Mesenchymal stem cell (in vitro differentiated cells and primary cell): ENCODE measurements around the gene TMPO.
"Not testable (repeated sequence)": the region's sequence is repeated elsewhere in the genome, so short reads cannot be mapped to it uniquely, and the experiment has no call there.

Experiments used
- DNase-seq: peaks from one replicate; pipeline ENCODE4 v3.0.0-alpha.2; 2013
- H2AFZ ChIP-seq: one replicate; pipeline ENCODE4 v1.6.1; 2013; ENCODE audit warnings: low read depth, mild to moderate bottlenecking, control low read depth, inconsistent platforms, low read length, moderate library complexity
- H2AK5ac ChIP-seq: 2 replicates; pipeline ENCODE4 v1.6.1; 2013; ENCODE audit warnings: low read length, moderate library complexity, mild to moderate bottlenecking, inconsistent platforms; ENCODE audit not compliant: severe bottlenecking
- H2BK120ac ChIP-seq: one replicate; pipeline ENCODE4 v1.6.1; 2013; ENCODE audit warnings: low read depth, mild to moderate bottlenecking, inconsistent platforms, low read length, moderate library complexity
- H2BK12ac ChIP-seq, 2 experiments: one replicate each; pipeline ENCODE4 v1.6.1; 2013; ENCODE audit warnings: inconsistent platforms in 2 of 2, low read length in 2 of 2, mild to moderate bottlenecking in 2 of 2, moderate library complexity in 2 of 2, control low read depth in 1 of 2
- H2BK15ac ChIP-seq: one replicate; pipeline ENCODE4 v1.6.1; 2013; ENCODE audit warnings: mild to moderate bottlenecking, low read depth, inconsistent platforms; ENCODE audit not compliant: poor library complexity, severe bottlenecking
- H2BK5ac ChIP-seq: 2 replicates; pipeline ENCODE4 v1.6.1; 2013; ENCODE audit warnings: low read depth, mild to moderate bottlenecking, low read length, control low read depth, inconsistent platforms; ENCODE audit not compliant: poor library complexity, severe bottlenecking
- H3K14ac ChIP-seq, 2 experiments: one replicate each; pipeline ENCODE4 v1.6.1; 2013; ENCODE audit warnings: inconsistent platforms in 2 of 2, low read length in 2 of 2, control low read depth in 1 of 2, mild to moderate bottlenecking in 1 of 2, moderate library complexity in 1 of 2
- H3K18ac ChIP-seq, 2 experiments: one replicate each; pipeline ENCODE4 v1.6.1; 2013; ENCODE audit warnings: inconsistent platforms in 2 of 2, low read length in 2 of 2, control low read depth in 1 of 2, low read depth in 1 of 2, mild to moderate bottlenecking in 1 of 2
- H3K23ac ChIP-seq, 2 experiments: one replicate each; pipeline ENCODE4 v1.6.1; 2013; ENCODE audit warnings: inconsistent platforms in 2 of 2, low read length in 2 of 2, mild to moderate bottlenecking in 2 of 2, moderate library complexity in 2 of 2, control low read depth in 1 of 2
- H3K27ac ChIP-seq: 2 replicates; pipeline ENCODE4 v1.5.1; 2013; ENCODE audit warnings: mild to moderate bottlenecking, moderate library complexity, low read length, control low read depth, inconsistent platforms; ENCODE audit not compliant: poor library complexity, severe bottlenecking
- H3K27me3 ChIP-seq, 2 experiments: 2 replicates each; pipeline versions ENCODE4 v1.6.1 to v1.7.0; 2013; ENCODE audit warnings: low read length in 2 of 2, mild to moderate bottlenecking in 2 of 2, moderate library complexity in 2 of 2, control low read depth in 1 of 2, inconsistent platforms in 1 of 2; ENCODE audit not compliant: control insufficient read depth in 1 of 2, insufficient read depth in 1 of 2
- H3K36me3 ChIP-seq, 2 experiments: 2 replicates each; pipeline versions ENCODE4 v1.6.1 to v1.7.0; 2013; ENCODE audit warnings: low read length in 2 of 2, control low read depth in 1 of 2, inconsistent platforms in 1 of 2, low read depth in 1 of 2, mild to moderate bottlenecking in 1 of 2; ENCODE audit not compliant: insufficient read depth in 2 of 2, control insufficient read depth in 1 of 2
- H3K4ac ChIP-seq, 2 experiments: one replicate each; pipeline ENCODE4 v1.6.1; 2013; ENCODE audit warnings: inconsistent platforms in 2 of 2, low read length in 2 of 2, mild to moderate bottlenecking in 2 of 2, moderate library complexity in 2 of 2, control low read depth in 1 of 2, low read depth in 1 of 2
- H3K4me1 ChIP-seq: 2 replicates; pipeline ENCODE4 v1.6.1; 2013; ENCODE audit warnings: low read depth, low read length, control low read depth; ENCODE audit not compliant: control insufficient read depth, insufficient read depth
- H3K4me2 ChIP-seq: 2 replicates; pipeline ENCODE4 v1.6.1; 2013; ENCODE audit warnings: low read length, mild to moderate bottlenecking, inconsistent platforms; ENCODE audit not compliant: poor library complexity, severe bottlenecking
- H3K4me3 ChIP-seq, 2 experiments: 2 replicates each; pipeline versions ENCODE4 v1.5.1 to v1.7.0; 2013; ENCODE audit warnings: low read length in 2 of 2, mild to moderate bottlenecking in 2 of 2, control low read depth in 1 of 2, low read depth in 1 of 2; ENCODE audit not compliant: insufficient read depth in 1 of 2
- H3K79me1 ChIP-seq: replicated peaks from 2 replicates; pipeline ENCODE4 v1.6.1; 2013; ENCODE audit warnings: mild to moderate bottlenecking, control low read depth, low read length, inconsistent platforms; ENCODE audit not compliant: poor library complexity, severe bottlenecking
- H3K9ac ChIP-seq: 2 replicates; pipeline ENCODE4 v1.7.0; 2013; ENCODE audit warnings: mild to moderate bottlenecking, low read length, moderate library complexity
- H3K9me3 ChIP-seq: 2 replicates; pipeline ENCODE4 v1.7.0; 2013; ENCODE audit warnings: mild to moderate bottlenecking, low read length; ENCODE audit not compliant: control insufficient read depth
- H4K8ac ChIP-seq: one replicate; pipeline ENCODE4 v1.6.1; 2013; ENCODE audit warnings: inconsistent platforms, mild to moderate bottlenecking, low read length, moderate library complexity
- H4K91ac ChIP-seq: one replicate; pipeline ENCODE4 v1.6.1; 2013; ENCODE audit warnings: mild to moderate bottlenecking, low read length, inconsistent platforms
- WGBS: methylation state at CpG from one replicate; pipeline ENCODE4 v1.1.7; 2013; ENCODE audit warnings: mixed read lengths; 5-methylcytosine and 5-hydroxymethylcytosine counted together

TMPO gene

GRCh38 chr12:98511806-98512205 lies 3.6 kb upstream of the TMPO start:
- not testable (repeated sequence) for DNase-seq, H2BK120ac ChIP-seq, H3K18ac ChIP-seq, H3K9ac ChIP-seq, H2BK12ac ChIP-seq, H3K4me1 ChIP-seq, H2BK15ac ChIP-seq, H4K91ac ChIP-seq, H2AK5ac ChIP-seq, H3K4ac ChIP-seq, H4K8ac ChIP-seq, H3K23ac ChIP-seq, H2AFZ ChIP-seq, H3K27ac ChIP-seq, H3K27me3 ChIP-seq, H3K4me2 ChIP-seq, H2BK5ac ChIP-seq, H3K9me3 ChIP-seq, H3K36me3 ChIP-seq, H3K4me3 ChIP-seq, H3K79me1 ChIP-seq, H3K14ac ChIP-seq
- 96% methylated on average over 5 of the region's 5 CpGs for WGBS

- Histone ChIP-seq H2BK120ac (no peak overlapping the region), H2BK15ac (no peak overlapping the region), H3K9me3 (no peaks in the 10 kb centered on the region), H2AFZ (no peak overlapping the region), H3K4me3 (peak overlapping the region in 1 of 2 experiments; percentile 99), H4K91ac (no peak overlapping the region), H3K4me1 (peaks cover 1% of the 10 kb centered on the region), H3K36me3 (no peaks in the 10 kb centered on the region), H2AK5ac (no peak overlapping the region), H3K18ac (no peak overlapping the region), H3K27me3 (no peaks in the 10 kb centered on the region), H4K8ac (no peak overlapping the region), H2BK5ac (no peak overlapping the region), H3K79me1 (peaks cover 9% of the 10 kb centered on the region), H3K4ac (no peak overlapping the region), H3K27ac (no peak overlapping the region), H3K14ac (no peak overlapping the region), H3K9ac (peak overlapping the region; percentile 97), H3K23ac (no peak overlapping the region), H3K4me2 (no peak overlapping the region), H2BK12ac (no peak overlapping the region)
- 80% methylated on average over 8 of the region's 8 CpGs for WGBS
- DNase-seq: no peak
Observed at GRCh38 chr12:98513379-98514322, 1.7 kb upstream of the TMPO start.

GRCh38 chr12:98514982-98515286 lies 456 bp upstream of the TMPO start:
- Histone ChIP-seq H4K8ac (peak overlapping the region; percentile 81), H3K79me1 (peaks cover 9% of the 10 kb centered on the region), H3K9me3 (no peaks in the 10 kb centered on the region), H3K14ac (no peak overlapping the region), H2BK15ac (peak overlapping the region; percentile 74), H3K4me1 (peaks cover 1% of the 10 kb centered on the region), H3K4me3 (peak overlapping the region; percentile 94 to 99), H2BK12ac (peak overlapping the region in 1 of 2 experiments; percentile 88), H3K27me3 (no peaks in the 10 kb centered on the region), H4K91ac (peak overlapping the region; percentile 82), H2BK120ac (peak overlapping the region; percentile 67), H2AFZ (no peak overlapping the region), H3K4me2 (peak overlapping the region; percentile 95), H3K36me3 (no peaks in the 10 kb centered on the region), H3K18ac (peak overlapping the region; percentile 58 to 93), H3K9ac (peak overlapping the region; percentile 97), H3K27ac (peak overlapping the region; percentile 92), H3K23ac (no peak overlapping the region), H2AK5ac (no peak overlapping the region), H2BK5ac (no peak overlapping the region), H3K4ac (peak overlapping the region in 1 of 2 experiments; percentile 82)
- no peak for DNase-seq
- WGBS: 0% methylated on average over 10 of the region's 11 CpGs

DNA sequence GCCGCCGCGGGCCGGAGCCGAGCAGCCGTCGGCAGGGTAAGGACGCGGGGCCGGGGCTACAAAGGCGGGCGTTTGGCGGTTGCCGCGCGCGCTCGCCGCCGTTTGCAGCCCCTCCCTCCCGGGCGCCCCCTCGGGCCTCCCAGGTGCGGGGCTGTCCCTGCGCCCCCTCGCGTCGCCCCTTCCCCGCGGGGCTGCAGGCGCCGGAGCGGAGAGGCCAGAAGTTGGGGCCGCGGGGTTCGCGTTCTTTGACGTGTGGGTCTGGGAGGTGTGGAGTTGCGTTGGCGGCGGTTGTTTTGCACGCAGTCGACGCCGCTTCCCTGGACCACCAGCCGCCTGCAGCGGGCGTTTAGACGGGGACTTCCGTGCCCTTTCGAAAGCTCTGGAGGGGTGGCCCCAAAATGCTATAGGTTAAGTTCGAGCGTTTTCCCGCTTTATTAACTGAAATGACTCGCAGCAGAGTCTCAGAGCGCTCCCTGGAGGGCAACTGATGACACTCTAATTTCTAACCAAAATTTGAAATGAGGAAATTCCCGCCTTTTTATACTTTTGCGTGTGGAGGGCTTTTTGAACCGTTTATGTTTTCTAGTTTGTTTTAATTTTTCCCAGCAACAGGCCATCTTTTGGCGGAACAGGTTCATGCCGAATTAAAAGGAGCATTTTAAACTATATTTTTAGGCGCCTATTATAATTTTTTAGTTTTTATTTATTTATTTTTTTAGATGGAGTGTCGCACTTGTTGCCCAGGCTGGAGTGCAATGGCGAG lies 902 bp downstream of the TMPO start:
- Histone ChIP-seq H3K9ac (peak overlapping the region; percentile 97), H3K79me1 (peaks cover 9% of the 10 kb centered on the region), H2BK5ac (peak overlapping the region; percentile 97), H3K18ac (peak overlapping the region; percentile 50 to 96), H2BK12ac (no peak overlapping the region), H3K14ac (peak overlapping the region in 1 of 2 experiments; percentile 81), H3K9me3 (no peaks in the 10 kb centered on the region), H3K27me3 (no peaks in the 10 kb centered on the region), H3K4ac (peak overlapping the region; percentile 31 to 49), H2BK120ac (no peak overlapping the region), H3K23ac (peak overlapping the region in 1 of 2 experiments; percentile 65), H3K4me3 (peak overlapping the region; percentile 97 to 99), H3K4me2 (peak overlapping the region; percentile 82), H3K4me1 (peaks cover 6% of the 10 kb centered on the region), H3K36me3 (no peaks in the 10 kb centered on the region), H3K27ac (peak overlapping the region; percentile 76), H4K91ac (peak overlapping the region; percentile 53), H4K8ac (peak overlapping the region; percentile 89), H2AFZ (peak overlapping the region; percentile 93), H2AK5ac (no peak overlapping the region), H2BK15ac (peak overlapping the region; percentile 82)
- WGBS: under 1% methylated on average over 46 of the region's 64 CpGs
- DNase-seq: peak; percentile 87
